IPS-18c (cell line): ENCODE results near the gene ELL.
"Not testable (repeated sequence)": the region's sequence is repeated elsewhere in the genome, so short reads cannot be mapped to it uniquely, and the experiment has no call there.

ENCODE experiments used
- H3K4me3 ChIP-seq: 2 replicates; pipeline ENCODE4 v1.7.0; 2013; ENCODE audit warnings: low read depth, mild to moderate bottlenecking, low read length, moderate library complexity; ENCODE audit not compliant: insufficient read depth
- H3K9me3 ChIP-seq: one replicate; pipeline ENCODE4 v1.6.1; 2013; ENCODE audit warnings: mild to moderate bottlenecking, low read length, moderate library complexity; ENCODE audit not compliant: control insufficient read depth, insufficient read depth

Gene ELL

GRCh38 chr19:18537431-18537830 is 15.6 kb upstream of the ELL start:
- H3K9me3 ChIP-seq = no peaks in the 10 kb centered on the region
- H3K4me3 ChIP-seq = no peak overlapping the region

GRCh38 chr19:18536475-18536874 is 14.6 kb upstream of the ELL start:
- no peak overlapping the region for H3K4me3 ChIP-seq
- no peaks in the 10 kb centered on the region for H3K9me3 ChIP-seq

GRCh38 chr19:18533058-18533457 is 11.2 kb upstream of the ELL start:
- no peak overlapping the region for H3K4me3 ChIP-seq
- H3K9me3 ChIP-seq = no peaks in the 10 kb centered on the region

- Histone ChIP-seq H3K4me3 (no peak overlapping the region), H3K9me3 (no peaks in the 10 kb centered on the region)
These were observed 10.5 kb upstream of the ELL start for GRCh38 chr19:18532168-18532890.

GRCh38 chr19:18531485-18531884 is 9.6 kb upstream of the ELL start:
- Histone ChIP-seq H3K4me3 (no peak overlapping the region), H3K9me3 (no peaks in the 10 kb centered on the region)

- Histone ChIP-seq H3K9me3 (no peaks in the 10 kb centered on the region), H3K4me3 (no peak overlapping the region)
These were observed 7.9 kb upstream of the ELL start for GRCh38 chr19:18529782-18530181.

- Histone ChIP-seq H3K9me3 (no peaks in the 10 kb centered on the region), H3K4me3 (no peak overlapping the region)
These were observed 4.4 kb upstream of the ELL start for GRCh38 chr19:18526316-18526715.

- Histone ChIP-seq H3K4me3 (no peak overlapping the region), H3K9me3 (no peaks in the 10 kb centered on the region)
These were observed 2.0 kb upstream of the ELL start for GRCh38 chr19:18523841-18524240.

GRCh38 chr19:18522862-18523440 is 1.1 kb upstream of the ELL start:
- not testable (repeated sequence) for H3K9me3 ChIP-seq, H3K4me3 ChIP-seq

- Histone ChIP-seq H3K9me3 (no peaks in the 10 kb centered on the region), H3K4me3 (peak overlapping the region; percentile 95; the same call in 1 of the 2 replicates)
These were observed 423 bp upstream of the ELL start for GRCh38 chr19:18522124-18522861.

- H3K9me3 ChIP-seq = no peaks in the 10 kb centered on the region
- H3K4me3 ChIP-seq = peak overlapping the region; percentile 95
These were observed 800 bp downstream of the ELL start for GRCh38 chr19:18520848-18521691.

GRCh38 chr19:18519962-18520847 is 1.7 kb downstream of the ELL start:
- peak overlapping the region; percentile 95 for H3K4me3 ChIP-seq
- H3K9me3 ChIP-seq = no peaks in the 10 kb centered on the region

- no peak overlapping the region for H3K4me3 ChIP-seq
- H3K9me3 ChIP-seq = no peaks in the 10 kb centered on the region
These were observed 3.2 kb downstream of the ELL start for GRCh38 chr19:18518639-18519038.

- Histone ChIP-seq H3K4me3 (no peak overlapping the region), H3K9me3 (no peaks in the 10 kb centered on the region)
These were observed 4.3 kb downstream of the ELL start for GRCh38 chr19:18517606-18518005.

GRCh38 chr19:18515959-18516358 is 5.9 kb downstream of the ELL start:
- H3K4me3 ChIP-seq = no peak overlapping the region
- no peaks in the 10 kb centered on the region for H3K9me3 ChIP-seq

- H3K9me3 ChIP-seq = no peaks in the 10 kb centered on the region
- no peak overlapping the region for H3K4me3 ChIP-seq
These were observed 6.8 kb downstream of the ELL start for GRCh38 chr19:18514800-18515682.
